ENCODE measurements around the gene CRLF1. TPM values are rescaled to one million over a fixed set of nuclear protein-coding genes. Genes with fewer than 3 reads are reported as not detected.
"Not testable (repeated sequence)": the region's sequence is repeated elsewhere in the genome, so short reads cannot be mapped to it uniquely, and the experiment has no call there.

Gene CRLF1
- total and polyA plus RNA-seq, 4 experiments from 2014 or later: 0.70 TPM; not detected in 3

DNA sequence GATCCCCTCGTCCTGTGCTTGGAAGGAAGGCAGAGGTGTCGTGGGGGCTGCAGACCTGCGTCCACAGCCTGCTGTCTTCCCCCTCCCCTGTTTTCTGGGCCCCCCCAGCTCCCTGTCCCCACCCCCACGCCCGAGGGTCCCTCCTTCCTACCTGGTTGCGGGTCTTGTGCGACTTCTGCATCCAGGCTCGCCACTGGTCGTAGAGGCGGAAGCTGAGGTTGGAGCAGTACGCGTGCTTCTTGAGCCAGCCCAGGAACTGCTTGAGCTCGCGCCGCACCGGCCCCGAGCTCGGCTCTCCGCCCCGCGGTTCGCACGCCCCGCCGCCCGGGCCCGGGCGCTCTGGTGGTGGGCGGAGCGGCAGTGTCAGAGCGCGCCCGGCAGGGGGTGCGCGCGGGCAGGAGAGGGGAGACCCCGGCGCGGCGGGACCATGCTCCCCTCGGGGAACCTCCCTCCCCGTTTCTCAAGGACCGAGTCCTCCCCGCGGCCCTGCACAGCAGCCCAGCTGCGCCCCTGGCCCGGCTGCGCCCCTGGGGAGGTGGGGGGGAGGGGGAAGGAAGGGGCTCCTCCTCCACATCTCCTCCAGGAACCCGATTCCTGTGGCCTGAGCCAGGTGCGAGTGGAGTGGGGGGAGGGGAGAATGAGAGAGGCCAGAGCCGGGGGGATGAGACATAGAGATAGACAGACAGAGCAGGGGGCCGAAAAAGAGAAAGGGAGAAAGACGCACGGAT is 12.3 kb downstream of the CRLF1 start:
- Mint-ChIP-seq H3K9me3 (no peaks in the 10 kb centered on the region), H3K4me3 (peak overlapping the region; percentile 69 to 85 (median 76)), H3K4me1 (peaks cover 18 to 36% (median 25%) of the 10 kb centered on the region in 4 donors), H3K27ac (peak overlapping the region in 6 of 7 donors; percentile 56 to 91 (median 78)), H3K27me3 (peaks cover 0 to under 1% of the 10 kb centered on the region in 2 donors), H3K36me3 (peaks cover 0 to 6% of the 10 kb centered on the region in 2 donors)
- ChIA-PET CTCF (ENCODE audit: partially characterized antibody) (interaction anchor here (0.6 to 2.4 kb wide), 19 partner anchors 8 to 322 kb away, joined by 3 to 25 read pairs (median 4); partner anchors contain the start of genes FKBP8 and UBA52), POLR2A (ENCODE audit: partially characterized antibody) (interaction anchor here (0.8 to 2.8 kb wide), 7 partner anchors 13 to 253 kb away, joined by 3 to 18 read pairs (median 7); partner anchors contain the start of genes ELL, TMEM59L, UBA52 and UPF1)
- DNase-seq: peak; percentile 69 to 80 (median 75)
- intact Hi-C loops (cut with micrococcal nuclease): loop anchor here (1.0 kb wide), 1 partner anchor 253 kb away; no protein-coding TSS in a partner anchor
- Histone ChIP-seq H3K27me3 (ENCODE audit: insufficient read depth, low read length) (no peaks in the 10 kb centered on the region), H3K9me3 (ENCODE audit: control insufficient read depth in 1 of 2, low read length in 2 of 2) (no peaks in the 10 kb centered on the region), H3K27ac (ENCODE audit: low read depth, low read length) (peak overlapping the region; percentile 50), H3K4me1 (ENCODE audit: insufficient read depth, low read length) (peaks cover 32% of the 10 kb centered on the region), H3K36me3 (ENCODE audit: insufficient read depth, low read length) (peaks cover 4% of the 10 kb centered on the region), H3K4me3 (ENCODE audit: low read length in 2 of 2) (peak overlapping the region; percentile 52 to 57)

DNA sequence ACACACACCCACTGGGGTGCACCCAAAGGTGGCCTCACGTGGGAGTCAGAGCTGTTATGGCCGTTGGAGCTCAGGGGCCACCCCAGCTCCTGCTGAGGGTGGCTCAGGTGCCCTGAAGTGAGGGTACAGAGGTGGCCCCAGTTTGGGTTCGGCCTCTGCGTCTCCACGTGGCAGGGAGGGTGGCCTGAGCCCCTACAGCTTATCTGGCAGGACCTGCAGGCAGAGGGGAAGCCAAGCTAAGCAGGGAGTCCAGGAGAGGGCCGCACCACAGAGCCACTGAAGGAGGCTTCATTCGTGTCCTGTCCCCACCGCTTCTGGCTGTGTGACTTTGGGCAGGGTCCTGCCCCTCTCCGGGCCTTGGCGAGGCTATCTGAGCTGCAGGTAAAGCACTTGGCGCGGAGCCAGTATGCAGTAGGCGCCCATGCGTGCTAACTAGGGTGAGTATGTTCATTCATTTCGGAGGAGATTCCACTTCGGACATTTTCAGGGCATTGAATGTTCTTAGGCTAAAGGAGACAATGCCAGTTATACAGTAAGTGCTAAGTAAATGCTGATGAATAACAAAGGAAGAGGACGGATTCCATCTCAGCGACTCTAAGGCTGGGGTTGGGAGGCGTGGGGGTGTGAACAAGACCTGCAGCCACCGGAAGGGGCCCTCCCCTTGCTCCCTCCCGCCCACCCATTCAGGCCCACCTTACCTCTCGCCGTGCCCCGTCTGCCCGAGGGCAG is 13.1 kb downstream of the CRLF1 start:
- intact Hi-C loops (cut with micrococcal nuclease): loop anchor here (1.0 kb wide), 1 partner anchor 254 kb away; no protein-coding TSS in a partner anchor
- no peak for DNase-seq
- Mint-ChIP-seq H3K27me3 (no peaks in the 10 kb centered on the region), H3K4me1 (peaks cover 18 to 36% (median 26%) of the 10 kb centered on the region in 4 donors), H3K36me3 (peaks cover 0 to 6% of the 10 kb centered on the region in 2 donors), H3K27ac (peak overlapping the region; percentile 15 to 92 (median 81)), H3K9me3 (no peaks in the 10 kb centered on the region), H3K4me3 (peak overlapping the region in 7 of 8 donors; percentile 7 to 69 (median 52))
- ChIA-PET CTCF (ENCODE audit: partially characterized antibody) (interaction anchor here (0.6 to 2.4 kb wide), 21 partner anchors 8 to 284 kb away, joined by 3 to 25 read pairs (median 4); partner anchors contain the start of genes FKBP8 and UBA52), POLR2A (ENCODE audit: partially characterized antibody) (interaction anchor here (0.8 to 2.8 kb wide), 9 partner anchors 12 to 326 kb away, joined by 3 to 18 read pairs (median 4); partner anchors contain the start of genes COPE, ELL, KXD1 and UBA52)
- no peaks in the 10 kb centered on the region for H3K27me3 ChIP-seq (ENCODE audit: insufficient read depth, low read length)
- no peaks in the 10 kb centered on the region for H3K9me3 ChIP-seq (ENCODE audit: control insufficient read depth in 1 of 2, low read length in 2 of 2)
- peaks cover 4% of the 10 kb centered on the region for H3K36me3 ChIP-seq (ENCODE audit: insufficient read depth, low read length)
- H3K27ac ChIP-seq (ENCODE audit: low read depth, low read length): peak overlapping the region; percentile 50
- peaks cover 33% of the 10 kb centered on the region for H3K4me1 ChIP-seq (ENCODE audit: insufficient read depth, low read length)
- H3K4me3 ChIP-seq (ENCODE audit: low read length in 2 of 2): no peak overlapping the region

DNA sequence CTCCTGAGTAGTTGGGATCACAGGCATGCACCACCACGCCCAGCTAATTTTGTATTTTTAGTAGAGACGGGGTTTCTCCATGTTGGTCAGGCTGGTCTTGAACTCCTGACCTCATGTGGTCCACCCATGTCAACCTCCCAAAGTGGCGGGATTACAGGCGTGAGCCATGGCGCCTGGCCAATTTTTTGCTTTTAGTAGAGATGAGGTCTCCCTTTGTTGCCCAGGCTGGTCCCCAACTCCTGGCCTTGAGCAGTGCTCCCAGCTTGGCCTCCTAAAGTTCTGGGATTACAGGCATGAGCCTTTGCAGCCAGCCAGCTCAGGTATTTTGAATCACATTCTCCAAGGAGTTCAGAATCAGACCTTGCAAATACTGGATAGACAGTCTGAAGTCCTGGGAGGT is 13.9 kb downstream of the CRLF1 start:
- ChIA-PET CTCF (ENCODE audit: partially characterized antibody) (interaction anchor here (0.7 to 2.4 kb wide), 10 partner anchors 21 to 255 kb away, joined by 3 to 25 read pairs (median 5); partner anchors contain the start of genes FKBP8 and UBA52), POLR2A (ENCODE audit: partially characterized antibody) (interaction anchor here (0.8 to 2.8 kb wide), 6 partner anchors 21 to 326 kb away, joined by 3 to 18 read pairs (median 7); partner anchors contain the start of genes COPE, ELL, KXD1 and UBA52)
- H3K36me3 ChIP-seq (ENCODE audit: insufficient read depth, low read length); H3K9me3 Mint-ChIP-seq; H3K9me3 ChIP-seq (ENCODE audit: control insufficient read depth in 1 of 2, low read length in 2 of 2); H3K27ac ChIP-seq (ENCODE audit: low read depth, low read length); H3K27me3 ChIP-seq (ENCODE audit: insufficient read depth, low read length); H3K27me3 Mint-ChIP-seq; intact Hi-C loops (cut with micrococcal nuclease); H3K4me3 ChIP-seq (ENCODE audit: low read length in 2 of 2); H3K36me3 Mint-ChIP-seq; DNase-seq: not testable (repeated sequence)
- peaks cover 40% of the 10 kb centered on the region for H3K4me1 ChIP-seq (ENCODE audit: insufficient read depth, low read length)
- Mint-ChIP-seq H3K4me1 (peaks cover 24 to 44% (median 32%) of the 10 kb centered on the region in 4 donors), H3K4me3 (peak overlapping the region in 4 of 8 donors; percentile 3 to 69 (median 16)), H3K27ac (peak overlapping the region in 4 of 7 donors; percentile 18 to 82 (median 37))

DNA sequence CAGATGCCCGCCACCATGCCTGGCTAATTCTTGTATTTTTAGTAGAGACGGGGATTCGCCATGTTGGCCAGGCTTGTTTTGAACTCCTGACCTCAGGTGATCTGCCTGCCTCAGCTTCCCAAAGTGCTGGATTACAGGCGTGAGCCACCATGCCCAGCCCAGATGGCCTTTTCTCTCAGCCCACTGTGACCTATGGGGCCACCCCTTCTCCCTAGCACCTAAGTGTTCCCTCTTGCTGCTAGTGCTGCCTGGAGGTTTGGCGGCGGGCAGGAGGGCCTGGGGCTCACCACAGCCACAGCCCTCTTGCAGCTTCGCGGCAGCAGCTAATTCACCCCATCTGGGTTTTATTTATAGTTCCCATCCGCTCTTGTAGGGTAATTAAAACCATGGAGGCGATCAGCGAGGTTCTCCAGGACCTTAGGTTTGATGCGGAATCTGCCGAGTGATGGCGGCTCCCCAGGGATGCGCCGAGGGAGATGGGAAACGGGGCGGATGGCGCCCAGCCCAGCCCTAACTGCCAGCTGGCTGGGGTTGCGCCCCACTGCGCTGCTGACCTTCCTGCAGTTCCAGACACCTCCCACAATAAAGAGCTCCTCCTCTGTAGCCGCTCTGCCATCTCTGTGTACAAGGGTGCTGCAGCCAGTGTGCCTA is 14.7 kb downstream of the CRLF1 start:
- peaks cover 43% of the 10 kb centered on the region for H3K4me1 ChIP-seq (ENCODE audit: insufficient read depth, low read length)
- ChIA-PET POLR2A (ENCODE audit: partially characterized antibody) (interaction anchor here (0.5 kb wide), 1 partner anchor 165 kb away, joined by 3 read pairs; no protein-coding TSS in a partner anchor), CTCF (ENCODE audit: partially characterized antibody) (interaction anchor here (0.8 to 4.9 kb wide), 6 partner anchors 20 to 256 kb away, joined by 3 to 31 read pairs (median 8); partner anchors contain the start of gene UBA52)
- no peak for DNase-seq
- intact Hi-C loops (cut with micrococcal nuclease): no loop called here
- Mint-ChIP-seq H3K36me3 (peaks cover 0 to 6% of the 10 kb centered on the region in 2 donors), H3K4me3 (peak overlapping the region in 2 of 8 donors; percentile 41 to 61), H3K4me1 (peaks cover 26 to 46% (median 34%) of the 10 kb centered on the region in 4 donors), H3K27me3 (no peaks in the 10 kb centered on the region), H3K27ac (peak overlapping the region in 3 of 7 donors; percentile 53 to 83 (median 70)), H3K9me3 (no peaks in the 10 kb centered on the region)
- no peak overlapping the region for H3K4me3 ChIP-seq (ENCODE audit: low read length in 2 of 2)
- H3K27me3 ChIP-seq (ENCODE audit: insufficient read depth, low read length): no peaks in the 10 kb centered on the region
- H3K27ac ChIP-seq (ENCODE audit: low read depth, low read length): no peak overlapping the region
- peaks cover 4% of the 10 kb centered on the region for H3K36me3 ChIP-seq (ENCODE audit: insufficient read depth, low read length)
- H3K9me3 ChIP-seq (ENCODE audit: control insufficient read depth in 1 of 2, low read length in 2 of 2): no peaks in the 10 kb centered on the region

DNA sequence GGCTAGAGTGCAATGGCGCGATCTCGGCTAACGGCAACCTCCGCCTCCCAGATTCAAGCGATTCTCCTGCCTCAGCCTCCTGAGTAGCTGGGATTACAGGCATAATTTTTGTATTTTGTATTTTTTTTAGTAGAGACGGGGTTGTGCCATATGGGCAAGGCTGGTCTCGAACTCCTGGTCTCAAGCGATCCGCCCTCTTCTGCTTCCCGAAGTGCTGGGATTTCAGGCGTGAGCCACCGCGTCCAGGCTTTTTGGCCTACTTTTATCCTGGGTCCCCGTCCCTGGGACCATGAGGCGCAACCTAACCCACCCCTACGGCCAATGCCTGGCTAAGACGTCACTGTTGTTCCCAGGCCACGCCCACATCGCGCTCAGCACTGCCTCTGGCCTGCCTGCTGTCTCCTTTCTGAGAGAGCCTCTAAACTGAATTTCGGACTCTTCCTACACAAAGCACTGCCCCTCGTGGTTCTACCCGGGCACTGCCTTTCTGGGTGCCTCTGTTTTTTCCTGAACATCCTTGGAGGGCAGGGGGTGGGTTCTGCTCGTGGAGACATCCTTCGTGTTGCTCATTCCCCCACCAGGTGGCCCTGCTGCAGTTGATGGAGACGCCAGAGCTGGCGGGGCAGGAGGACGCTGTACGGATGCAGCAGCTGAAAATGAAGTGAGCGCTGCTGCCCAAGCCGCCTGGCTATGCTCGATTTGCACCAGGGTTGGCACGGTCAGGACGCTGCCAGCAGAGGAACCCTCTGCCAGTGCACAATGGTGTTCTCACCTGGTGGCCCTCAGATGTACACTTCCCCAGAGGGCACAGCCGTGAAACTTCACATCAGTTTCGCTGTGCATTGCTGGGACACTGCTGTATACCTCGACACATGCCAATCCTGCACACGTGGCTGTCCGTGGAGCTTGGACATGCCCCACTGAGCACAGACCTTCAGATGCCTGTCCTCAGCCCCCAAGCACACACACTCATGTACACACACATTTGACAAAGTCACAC is 16.0 kb downstream of the CRLF1 start:
- no peaks in the 10 kb centered on the region for H3K27me3 Mint-ChIP-seq
- peak overlapping the region in 6 of 7 donors; percentile 32 to 96 (median 90) for H3K27ac Mint-ChIP-seq
- H3K4me3 Mint-ChIP-seq: peak overlapping the region; percentile 52 to 93 (median 88)
- Histone ChIP-seq H3K4me1 (ENCODE audit: insufficient read depth, low read length) (peaks cover 45% of the 10 kb centered on the region), H3K27me3 (ENCODE audit: insufficient read depth, low read length) (no peaks in the 10 kb centered on the region), H3K4me3 (ENCODE audit: low read length in 2 of 2) (no peak overlapping the region), H3K27ac (ENCODE audit: low read depth, low read length) (no peak overlapping the region), H3K36me3 (ENCODE audit: insufficient read depth, low read length) (peaks cover 4% of the 10 kb centered on the region), H3K9me3 (ENCODE audit: control insufficient read depth in 1 of 2, low read length in 2 of 2) (no peaks in the 10 kb centered on the region)
- H3K9me3 Mint-ChIP-seq: no peaks in the 10 kb centered on the region
- peak in 1 of 5 donors; percentile 36 for DNase-seq
- peaks cover 0 to 6% of the 10 kb centered on the region in 2 donors for H3K36me3 Mint-ChIP-seq
- H3K4me1 Mint-ChIP-seq: peaks cover 24 to 53% (median 39%) of the 10 kb centered on the region in 4 donors
- POLR2A ChIA-PET (ENCODE audit: partially characterized antibody): interaction anchor here (0.6 to 6.3 kb wide), 9 partner anchors 18 to 241 kb away, joined by 3 to 122 read pairs (median 9); partner anchors contain the start of genes ELL, KXD1, UBA52 and UPF1
- intact Hi-C loops (cut with micrococcal nuclease): no loop called here
- CTCF ChIA-PET (ENCODE audit: partially characterized antibody): interaction anchor here (1.0 to 4.9 kb wide), 12 partner anchors 22 to 257 kb away, joined by 3 to 58 read pairs (median 10); partner anchors contain the start of genes ELL, KXD1 and TMEM59L
